HG02885 (cell line): ENCODE measurements around the gene PAF1.

Experiments used
- ATAC-seq: cut with Tn5 transposase; IDR thresholded peaks from one replicate; pipeline ENCODE4 v1.9.1; 2021; ENCODE audit warnings: mild to moderate bottlenecking; ENCODE audit not compliant: unreplicated experiment, poor library complexity

PAF1 gene

DNA sequence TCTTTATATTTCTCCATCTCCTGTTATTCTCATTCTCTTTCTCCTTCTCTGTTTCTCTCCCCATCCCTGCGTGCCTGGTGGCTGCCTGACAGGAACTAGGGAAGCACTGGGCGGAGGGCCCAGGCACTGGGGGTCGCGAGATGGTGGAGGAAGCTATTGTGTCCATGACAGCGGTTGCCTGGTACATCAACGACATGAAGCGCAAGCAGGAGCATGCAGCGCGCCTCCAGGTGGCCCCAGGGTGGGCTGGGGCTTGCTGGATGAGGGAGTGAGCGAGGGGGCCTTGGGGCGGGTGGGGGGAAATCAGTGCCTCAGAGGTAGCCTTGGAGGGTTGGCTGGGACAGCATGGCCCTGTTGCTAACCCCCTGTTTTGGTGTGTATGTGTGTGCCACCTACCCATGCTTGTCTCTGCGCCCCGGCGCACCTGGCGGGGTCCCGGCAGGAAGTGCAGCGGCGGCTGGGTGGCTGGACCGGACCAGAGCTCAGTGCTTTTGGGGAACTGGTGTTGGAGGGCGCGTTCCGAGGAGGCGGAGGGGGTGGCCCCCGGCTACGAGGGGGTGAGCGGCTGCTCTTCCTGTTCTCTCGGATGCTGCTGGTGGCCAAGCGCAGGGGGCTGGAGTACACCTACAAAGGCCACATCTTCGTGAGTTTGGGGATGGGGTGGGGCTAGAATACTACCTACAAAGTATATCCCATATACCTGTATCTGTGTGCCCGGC, 26.7 kb upstream of the PAF1 start:
- no peak for ATAC-seq

GRCh38 chr19:39416152-39417120, 25.5 kb upstream of the PAF1 start:
- ATAC-seq: no peak

GRCh38 chr19:39415111-39416046, 24.5 kb upstream of the PAF1 start:
- ATAC-seq: no peak

DNA sequence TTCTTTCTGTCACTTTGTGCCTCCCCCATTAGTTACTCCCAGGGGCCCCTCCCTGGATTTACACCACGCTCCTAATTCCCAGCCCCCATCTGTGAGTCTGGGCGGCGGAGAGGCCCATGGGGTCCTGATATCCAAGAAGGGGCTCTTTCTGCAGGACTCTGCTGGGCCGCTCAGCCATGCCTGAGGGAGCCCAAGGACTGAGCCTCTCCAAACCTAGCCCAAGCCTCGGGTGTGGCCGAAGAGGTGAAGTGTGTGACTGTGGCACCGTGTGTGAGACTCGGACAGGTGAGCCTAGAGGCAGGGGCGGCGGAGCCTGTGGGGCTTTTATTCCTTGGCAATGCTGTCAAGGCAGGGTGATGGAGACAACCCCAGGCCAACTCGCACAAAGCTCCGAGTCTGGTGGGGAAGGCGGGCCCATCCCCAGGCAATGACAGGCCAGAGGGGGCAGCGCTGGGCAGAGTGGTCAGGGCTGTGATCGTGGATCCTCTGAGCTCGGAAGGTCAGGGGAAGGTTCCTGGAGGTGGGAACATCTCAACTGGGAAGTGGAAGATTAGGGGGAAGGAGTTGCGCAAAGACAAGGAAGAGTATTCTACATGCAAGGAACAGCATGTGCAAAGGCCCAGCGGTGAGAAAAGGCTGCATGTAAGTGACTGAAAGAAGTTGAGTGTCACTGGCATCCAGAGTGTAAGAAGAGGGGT, 23.2 kb upstream of the PAF1 start:
- no peak for ATAC-seq

- ATAC-seq: no peak
These were observed 22.5 kb upstream of the PAF1 start for GRCh38 chr19:39413272-39413910.

GRCh38 chr19:39412867-39413271, 22.0 kb upstream of the PAF1 start:
- ATAC-seq: no peak

DNA sequence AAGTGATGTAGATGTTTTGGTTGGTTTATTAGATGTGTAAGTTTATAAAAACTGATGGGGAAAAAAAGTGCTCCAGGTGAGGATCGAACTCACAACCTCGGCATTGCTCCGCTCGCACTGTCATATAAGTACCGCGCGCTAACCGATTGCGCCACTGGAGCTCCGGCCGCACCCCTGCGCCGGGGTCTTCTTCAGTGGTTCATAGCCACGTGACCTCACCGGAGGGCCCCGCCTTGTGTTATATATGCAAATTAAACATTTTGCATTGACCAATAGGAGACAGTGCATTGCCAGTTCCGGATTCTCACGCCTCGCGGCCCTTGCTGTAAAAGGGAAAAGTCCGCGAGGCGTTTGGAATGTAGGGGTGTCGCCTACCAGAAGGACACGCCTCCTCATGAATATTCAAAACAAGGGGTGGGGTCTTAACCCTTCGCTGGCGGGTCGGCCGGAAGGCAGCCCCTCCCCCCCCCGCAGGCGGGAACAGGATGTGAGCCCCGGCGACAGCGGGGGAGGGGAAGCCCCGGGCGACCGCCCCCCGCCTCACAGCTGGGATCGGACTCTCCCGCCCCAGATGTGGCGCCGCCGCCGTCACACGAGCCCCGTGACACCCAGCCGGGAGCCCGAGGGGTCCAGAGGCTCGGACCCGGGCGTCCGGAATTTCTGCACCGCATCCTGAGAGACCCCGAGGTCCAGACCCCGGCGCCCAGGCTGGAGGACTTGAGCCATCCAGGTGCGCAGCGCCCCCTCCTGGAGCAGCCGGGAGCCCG, 21.4 kb upstream of the PAF1 start, which contains the start of gene PLEKHG2:
Gene PLEKHG2, plus strand, starts transcription at position 570 of the 767 bp plus-strand sequence. CDS start 1,418 bp downstream, outside the sequence.
- ATAC-seq: peak; percentile 60

GRCh38 chr19:39411832-39412099, 20.9 kb upstream of the PAF1 start:
- ATAC-seq: peak; percentile 25

GRCh38 chr19:39411081-39411831, 20.4 kb upstream of the PAF1 start:
- ATAC-seq: no peak

GRCh38 chr19:39410831-39411080, 19.9 kb upstream of the PAF1 start:
- no peak for ATAC-seq

DNA sequence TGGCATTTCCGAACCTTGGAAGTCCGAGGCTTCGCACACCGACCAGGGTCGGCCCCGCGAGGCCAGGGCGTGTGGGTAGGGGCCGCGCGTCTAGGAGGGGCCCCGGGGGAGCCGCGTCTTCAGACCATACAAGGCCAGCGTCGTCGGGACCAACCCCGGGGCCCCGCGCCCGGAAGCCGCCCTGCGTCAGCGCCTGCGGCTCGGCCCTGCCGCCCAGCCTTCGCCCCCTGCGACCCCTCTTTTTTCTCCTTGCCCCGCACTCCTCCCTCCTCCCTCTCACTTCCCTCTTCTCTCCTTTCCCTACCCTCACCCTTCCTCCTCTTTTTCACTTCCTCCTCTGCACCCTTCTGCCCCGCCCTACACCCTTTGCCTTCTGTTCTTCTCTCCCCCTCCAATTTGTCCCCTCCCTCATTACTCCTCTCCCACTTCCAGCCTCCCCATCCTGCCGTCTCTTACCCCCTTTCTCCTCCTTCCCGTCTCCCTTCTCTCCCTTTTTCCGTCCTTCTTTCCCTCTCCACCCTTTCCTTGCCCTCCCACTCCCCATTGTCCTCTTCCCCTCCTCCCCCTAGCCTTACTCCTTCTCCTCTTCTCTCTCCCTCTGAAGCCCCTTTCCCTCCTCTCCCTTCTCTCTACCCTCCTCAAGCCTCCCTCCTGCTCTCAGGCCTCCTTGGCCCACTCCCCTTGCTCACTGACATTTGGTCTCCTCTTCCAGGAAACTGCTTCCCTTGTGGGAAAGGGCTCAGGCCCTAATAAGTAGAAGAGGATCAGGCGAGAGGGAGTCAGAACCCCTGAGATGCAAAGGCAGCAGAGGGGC, 19.3 kb upstream of the PAF1 start:
- ATAC-seq: no peak

DNA sequence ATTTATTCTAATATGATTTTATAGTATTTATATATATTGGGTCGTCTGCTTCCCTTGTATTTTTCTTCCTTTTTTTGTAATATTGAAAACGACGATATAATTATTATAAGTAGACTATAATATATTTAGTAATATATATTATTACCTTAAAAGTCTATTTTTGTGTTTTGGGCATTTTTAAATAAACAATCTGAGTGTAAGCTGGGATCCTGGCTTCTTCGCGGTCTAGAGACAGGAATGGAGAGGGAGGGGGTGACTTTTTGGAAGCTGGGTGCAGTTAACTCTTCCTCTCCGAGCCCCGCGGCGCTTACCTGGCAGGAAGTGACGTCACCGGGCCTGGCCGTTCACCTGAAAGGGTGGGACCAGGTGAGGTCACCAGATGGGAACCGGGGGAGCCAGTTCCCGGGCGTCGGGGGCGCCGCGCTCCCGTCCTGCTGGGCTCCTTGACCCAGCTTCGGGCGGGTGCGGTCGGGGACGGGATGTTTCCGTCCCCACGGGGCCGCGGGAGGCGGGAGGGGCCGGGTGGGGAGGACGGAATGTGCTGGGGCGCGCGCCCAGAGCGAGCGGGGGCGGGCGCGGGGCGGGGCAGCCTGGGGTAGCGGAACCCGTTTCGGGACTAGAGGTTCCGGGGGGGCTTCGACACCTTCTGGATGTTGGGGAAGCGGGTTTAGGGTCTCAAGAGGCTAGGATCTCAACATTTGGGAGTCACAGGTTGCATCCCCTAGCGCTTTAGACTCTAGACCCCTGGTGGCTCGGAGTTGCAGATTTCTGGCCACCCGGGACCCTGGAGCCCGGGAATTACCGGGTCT, 18.5 kb upstream of the PAF1 start:
- ATAC-seq: no peak

DNA sequence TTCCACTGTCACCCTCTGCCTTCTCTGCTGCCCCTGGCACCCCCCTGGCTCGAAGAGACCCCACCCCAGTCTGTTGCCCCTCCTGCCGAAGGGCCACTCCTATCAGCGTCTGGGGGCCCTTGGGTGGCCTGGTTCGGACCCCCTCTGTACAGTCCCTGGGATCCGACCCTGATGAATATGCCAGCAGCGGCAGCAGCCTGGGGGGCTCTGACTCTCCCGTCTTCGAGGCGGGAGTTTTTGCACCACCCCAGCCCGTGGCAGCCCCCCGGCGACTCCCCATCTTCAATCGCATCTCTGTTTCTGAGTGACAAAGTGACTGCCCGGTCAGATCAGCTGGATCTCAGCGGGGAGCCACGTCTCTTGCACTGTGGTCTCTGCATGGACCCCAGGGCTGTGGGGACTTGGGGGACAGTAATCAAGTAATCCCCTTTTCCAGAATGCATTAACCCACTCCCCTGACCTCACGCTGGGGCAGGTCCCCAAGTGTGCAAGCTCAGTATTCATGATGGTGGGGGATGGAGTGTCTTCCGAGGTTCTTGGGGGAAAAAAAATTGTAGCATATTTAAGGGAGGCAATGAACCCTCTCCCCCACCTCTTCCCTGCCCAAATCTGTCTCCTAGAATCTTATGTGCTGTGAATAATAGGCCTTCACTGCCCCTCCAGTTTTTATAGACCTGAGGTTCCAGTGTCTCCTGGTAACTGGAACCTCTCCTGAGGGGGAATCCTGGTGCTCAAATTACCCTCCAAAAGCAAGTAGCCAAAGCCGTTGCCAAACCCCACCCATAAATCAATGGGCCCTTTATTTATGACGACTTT, 17.7 kb upstream of the PAF1 start:
- no peak for ATAC-seq

GRCh38 chr19:39407660-39408391, 16.9 kb upstream of the PAF1 start:
- no peak for ATAC-seq

GRCh38 chr19:39407410-39407659, 16.4 kb upstream of the PAF1 start:
- no peak for ATAC-seq
